Ishikawa (cell line): ENCODE data around the gene DPP4.

Experiments used
- CREB1 ChIP-seq: IDR thresholded peaks from 2 replicates; pipeline ENCODE4 v1.6.1; 2012; ENCODE audit warnings: low read depth
- EGR1 ChIP-seq: IDR thresholded peaks from 2 replicates; pipeline ENCODE4 v1.6.1; 2012
- EP300 ChIP-seq: IDR thresholded peaks from 2 replicates; pipeline ENCODE4 v1.6.1; 2012; ENCODE audit warnings: borderline replicate concordance

DNA sequence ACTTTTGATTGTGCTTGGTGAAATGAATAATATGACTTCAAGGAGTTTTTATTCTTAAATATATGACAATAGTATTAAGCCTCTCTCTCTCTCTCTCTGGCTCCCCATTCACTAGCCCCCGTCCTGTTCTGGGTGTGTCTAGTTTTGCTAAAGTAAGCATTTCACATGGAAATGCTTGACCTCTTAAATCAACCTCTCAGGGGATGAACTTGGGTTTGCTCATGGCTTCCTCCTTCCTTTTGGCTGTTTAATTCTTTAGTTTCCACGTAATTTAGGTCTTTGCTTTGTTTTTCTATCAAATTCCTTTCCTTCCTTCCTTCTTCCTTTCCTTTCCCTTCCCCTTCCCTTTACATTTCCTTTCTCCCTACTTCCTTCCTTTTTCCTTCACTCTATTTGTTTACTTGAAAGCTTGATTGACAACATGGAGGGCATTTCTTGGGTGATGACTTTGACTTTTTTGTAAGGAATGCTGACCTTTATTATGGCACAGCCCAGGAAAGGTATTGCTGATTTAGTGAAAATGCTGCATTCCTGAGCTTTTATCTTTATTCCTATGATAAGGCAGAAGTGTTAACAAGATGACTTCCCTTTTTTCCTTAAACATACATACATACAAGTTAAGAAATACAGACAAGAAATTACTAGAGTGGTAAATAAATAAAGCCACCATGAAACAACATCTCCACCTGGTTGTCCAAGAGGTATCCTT lies 3.6 kb downstream of the DPP4 start:
- TF ChIP-seq EP300, result no peak
- no peak for TF ChIP-seq CREB1
- TF ChIP-seq EGR1, result no peak
